HG03095 (cell line): ENCODE data around the gene USB1.

Experiments used
- ATAC-seq: cut with Tn5 transposase; IDR thresholded peaks from one replicate; pipeline ENCODE4 v1.9.1; 2021; ENCODE audit warnings: moderate library complexity; ENCODE audit not compliant: unreplicated experiment

Gene USB1

DNA sequence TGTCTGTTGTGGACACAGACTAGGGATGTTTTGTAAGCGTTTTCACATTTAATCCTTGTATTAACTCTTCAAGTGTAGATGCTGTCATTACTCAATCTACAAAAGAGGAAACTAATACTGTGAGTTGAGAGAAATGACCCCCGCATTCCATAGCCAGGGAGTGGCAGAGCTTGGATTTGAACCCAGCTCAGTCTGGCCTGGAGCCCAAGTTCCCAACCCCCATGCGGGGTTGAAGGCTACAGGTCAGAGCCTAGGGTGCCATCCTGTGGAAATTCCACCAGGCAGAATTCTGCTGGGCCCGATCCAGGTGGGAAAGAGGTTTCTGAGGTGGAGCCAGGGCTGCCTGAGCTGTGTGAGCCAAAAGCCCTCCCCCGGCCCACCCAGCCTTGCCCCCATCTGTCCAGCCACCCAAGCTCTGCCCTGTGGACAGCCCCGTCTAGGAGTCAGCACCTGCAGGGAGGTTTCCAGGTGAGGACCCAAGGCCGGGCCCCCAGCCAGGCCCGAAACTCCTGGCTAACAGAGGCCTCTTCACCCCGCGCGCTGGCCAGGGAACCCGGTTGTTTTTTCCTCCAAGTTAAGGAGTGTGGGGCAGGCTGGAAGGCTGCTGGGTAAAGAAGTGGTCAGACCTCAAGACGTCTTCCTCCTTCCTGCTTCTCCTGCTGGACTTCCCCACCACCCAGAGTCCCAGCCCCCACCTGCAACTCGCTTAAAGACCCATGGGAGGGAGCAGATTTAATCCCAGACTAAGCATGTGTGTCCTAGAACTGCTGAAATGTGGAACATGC is 30.0 kb downstream of the USB1 start:
- ATAC-seq, result no peak

DNA sequence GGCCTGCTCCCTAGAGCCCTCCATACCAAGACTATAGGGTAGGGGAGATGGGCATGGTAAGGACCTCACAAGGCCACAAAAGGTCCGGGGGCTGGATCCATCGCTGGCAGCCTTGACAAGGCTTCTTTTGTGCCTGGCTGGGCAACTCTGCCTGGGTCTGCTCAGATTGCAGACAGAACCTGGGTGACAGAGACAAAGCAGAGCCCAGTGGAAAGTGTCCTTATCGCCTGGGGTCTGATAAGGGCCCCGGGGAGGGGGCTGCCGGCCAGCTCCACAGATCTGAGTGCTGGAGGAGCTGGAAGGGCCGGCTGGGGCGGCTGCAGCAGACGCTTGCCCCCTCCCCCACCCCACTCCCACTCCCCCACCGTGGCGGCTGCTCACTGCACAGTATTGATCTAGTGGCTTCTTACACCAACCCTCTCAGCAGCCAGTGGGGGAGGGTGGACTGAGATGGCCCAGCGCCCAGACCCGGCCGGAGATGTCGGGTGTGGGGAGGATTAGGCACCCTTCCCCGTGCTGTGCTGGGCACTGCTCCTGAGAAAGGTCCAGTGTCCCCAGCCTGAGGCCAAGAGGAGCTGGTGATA is 31.6 kb downstream of the USB1 start:
- no peak for ATAC-seq

DNA sequence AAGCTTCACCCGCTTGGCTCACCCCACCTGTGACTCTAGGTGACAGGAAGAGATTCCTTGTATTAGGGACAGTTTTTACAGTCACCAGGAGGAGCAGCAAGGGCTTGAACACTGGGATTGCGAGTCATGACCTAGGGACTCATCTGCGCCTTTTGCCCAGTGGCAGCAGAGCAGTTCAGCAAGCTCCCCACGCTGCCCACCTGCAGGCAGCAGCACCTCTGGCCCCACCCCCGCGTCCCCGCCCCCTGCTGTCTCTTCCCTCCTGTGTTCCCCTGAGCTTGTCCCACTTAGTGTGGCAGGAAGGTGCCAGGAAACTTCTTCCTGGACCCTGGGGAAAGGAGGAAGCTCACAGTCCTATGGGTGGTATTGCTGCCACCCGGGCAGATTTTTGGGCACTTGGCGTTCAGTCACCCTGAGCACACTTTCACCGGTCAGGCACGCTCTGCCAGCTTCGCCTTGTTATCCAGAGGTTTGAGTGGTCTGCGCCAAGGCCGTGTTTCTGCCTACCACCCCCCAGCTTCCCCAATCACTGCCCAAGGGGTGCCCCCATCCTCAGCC is 33.0 kb downstream of the USB1 start:
- ATAC-seq, result no peak

DNA sequence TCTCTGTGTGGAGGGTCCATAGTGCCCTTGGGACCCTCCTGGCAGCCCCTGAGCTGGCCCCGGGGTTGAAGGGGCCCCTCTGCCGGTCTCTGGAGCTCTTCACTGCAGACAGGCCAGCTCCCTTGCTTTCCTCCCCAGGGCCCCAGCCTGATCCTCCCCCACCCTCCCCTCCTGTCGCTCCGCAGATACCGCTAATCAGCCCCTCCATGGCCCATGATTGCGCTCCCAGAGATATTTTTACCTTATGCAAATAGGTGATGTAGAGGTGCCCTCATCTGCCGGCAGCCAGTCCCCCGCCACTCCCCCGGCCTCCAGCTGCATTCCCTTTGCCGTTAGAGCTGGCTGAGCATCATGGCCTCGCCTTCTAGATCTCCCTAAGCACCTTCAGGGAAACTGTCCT is 33.6 kb downstream of the USB1 start:
- no peak for ATAC-seq

DNA sequence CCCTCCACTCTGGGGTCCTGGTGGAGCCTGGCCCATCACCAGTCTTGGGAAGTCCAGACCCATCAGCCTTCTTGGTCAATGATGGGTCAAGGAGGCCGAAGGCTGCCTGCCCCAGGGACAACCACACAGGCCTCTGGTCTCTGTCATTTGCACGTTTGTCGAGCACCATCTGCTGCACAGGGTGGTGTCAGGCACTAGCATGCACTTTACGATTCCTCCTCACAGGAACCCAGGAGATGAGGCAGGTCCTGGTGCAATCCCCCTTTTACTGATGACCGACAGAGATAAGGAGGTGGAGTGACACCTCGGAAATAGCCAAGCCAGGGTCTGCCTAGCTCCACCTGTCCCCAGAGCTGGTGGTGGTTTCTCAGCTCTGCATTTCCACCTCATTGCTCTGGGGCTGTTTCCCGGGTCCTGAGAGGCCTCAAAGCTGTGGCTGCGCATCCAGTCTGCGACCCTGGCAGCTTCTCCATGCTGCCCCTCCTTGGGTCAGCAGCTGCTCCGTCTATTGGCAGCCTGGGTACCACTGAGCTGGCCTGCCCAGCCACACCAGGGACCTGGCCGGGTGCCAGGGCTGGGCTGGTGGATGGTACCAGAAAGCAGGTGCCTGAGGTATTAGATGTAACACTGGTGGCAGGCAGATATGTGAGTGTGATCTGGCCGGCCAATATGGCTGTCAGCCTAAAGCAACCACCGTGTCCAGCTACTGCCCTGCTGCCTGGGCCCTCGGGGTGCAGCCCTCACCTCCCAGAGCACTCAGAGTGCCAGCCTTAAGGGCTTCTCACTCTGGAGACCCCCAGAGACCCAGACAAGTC is 34.4 kb downstream of the USB1 start:
- ATAC-seq, result no peak

DNA sequence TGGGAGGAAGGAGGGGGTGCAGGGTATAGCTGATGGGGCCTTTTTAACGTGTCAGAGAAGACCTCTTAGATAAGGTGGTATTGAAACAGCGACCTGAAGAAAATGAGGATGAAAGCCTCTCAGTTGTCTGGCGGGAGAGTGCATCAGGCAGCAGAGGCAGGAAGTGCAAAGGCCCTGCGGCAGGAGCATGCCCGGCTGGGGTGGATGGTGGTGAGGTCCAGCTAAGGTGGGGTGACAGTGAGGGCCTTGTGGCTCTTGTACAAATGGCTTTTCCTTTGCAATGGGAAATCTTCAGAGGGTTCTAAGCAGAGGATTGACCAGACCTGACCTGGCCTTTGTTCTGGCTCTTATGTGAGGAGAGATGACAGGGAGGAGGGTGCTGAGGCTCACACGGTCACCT is 35.7 kb downstream of the USB1 start:
- ATAC-seq, result no peak

DNA sequence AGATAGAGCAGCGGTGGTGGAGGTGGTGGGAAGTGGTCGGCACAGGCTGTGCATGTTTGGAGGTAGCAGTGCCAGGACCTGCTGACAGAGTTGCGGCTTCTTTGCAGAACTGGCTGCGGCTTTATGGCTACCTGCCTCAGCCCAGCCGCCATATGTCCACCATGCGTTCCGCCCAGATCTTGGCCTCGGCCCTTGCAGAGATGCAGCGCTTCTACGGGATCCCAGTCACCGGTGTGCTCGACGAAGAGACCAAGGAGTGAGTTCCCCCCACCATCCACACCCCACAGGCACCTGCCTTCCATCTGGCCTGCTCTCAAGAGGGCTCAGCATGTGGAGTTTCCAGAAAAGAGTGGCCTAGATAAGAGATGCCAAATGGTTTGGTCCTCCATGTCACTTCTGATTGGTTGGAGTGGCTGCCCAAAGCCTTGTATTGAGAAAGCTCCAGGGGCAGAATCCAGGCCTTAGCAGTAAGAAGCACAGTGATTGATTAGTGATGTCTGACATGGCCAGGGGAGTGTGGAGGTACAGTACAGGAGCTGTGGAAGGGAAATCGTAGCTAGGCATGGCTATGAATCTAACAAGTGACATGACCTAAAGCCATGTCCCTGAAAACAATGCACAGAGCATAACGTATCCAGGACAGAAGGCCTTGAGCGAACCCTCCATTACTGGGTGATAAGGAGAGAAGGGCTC is 36.3 kb downstream of the USB1 start:
- ATAC-seq, result no peak

DNA sequence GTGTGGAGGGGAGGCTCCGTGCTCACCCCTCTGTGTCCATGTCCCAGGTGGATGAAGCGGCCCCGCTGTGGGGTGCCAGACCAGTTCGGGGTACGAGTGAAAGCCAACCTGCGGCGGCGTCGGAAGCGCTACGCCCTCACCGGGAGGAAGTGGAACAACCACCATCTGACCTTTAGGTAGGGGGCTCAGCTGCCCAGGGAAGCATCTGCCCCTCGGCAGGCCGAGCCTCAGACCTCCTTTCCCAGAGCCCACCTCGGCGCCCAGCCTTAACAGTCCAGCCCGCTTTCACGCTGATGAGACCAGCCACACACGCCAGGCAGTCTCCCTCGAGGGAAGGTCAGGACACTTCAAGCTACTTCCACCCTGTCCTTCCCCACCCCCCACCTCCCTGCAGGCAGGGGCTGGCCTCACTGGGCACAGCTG is 37.0 kb downstream of the USB1 start:
- no peak for ATAC-seq

DNA sequence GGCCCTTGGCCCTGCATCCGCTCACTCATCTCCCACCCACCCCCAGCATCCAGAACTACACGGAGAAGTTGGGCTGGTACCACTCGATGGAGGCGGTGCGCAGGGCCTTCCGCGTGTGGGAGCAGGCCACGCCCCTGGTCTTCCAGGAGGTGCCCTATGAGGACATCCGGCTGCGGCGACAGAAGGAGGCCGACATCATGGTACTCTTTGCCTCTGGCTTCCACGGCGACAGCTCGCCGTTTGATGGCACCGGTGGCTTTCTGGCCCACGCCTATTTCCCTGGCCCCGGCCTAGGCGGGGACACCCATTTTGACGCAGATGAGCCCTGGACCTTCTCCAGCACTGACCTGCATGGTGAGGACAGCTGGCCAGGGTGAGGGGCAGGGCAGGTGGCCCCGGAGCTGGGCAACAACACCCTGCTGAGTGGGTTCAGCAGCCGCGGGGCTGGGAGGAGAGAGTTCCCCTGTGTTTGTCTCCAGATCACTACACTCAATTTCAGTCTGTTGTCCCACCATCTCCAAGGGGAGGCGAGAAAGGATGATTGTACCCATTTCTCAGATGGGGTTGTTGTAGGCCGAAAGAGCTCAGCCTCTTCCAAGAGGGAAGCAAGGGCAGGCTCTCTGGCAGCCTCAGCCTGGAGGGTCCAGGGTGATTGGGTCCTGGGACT is 38.8 kb downstream of the USB1 start:
- no peak for ATAC-seq

DNA sequence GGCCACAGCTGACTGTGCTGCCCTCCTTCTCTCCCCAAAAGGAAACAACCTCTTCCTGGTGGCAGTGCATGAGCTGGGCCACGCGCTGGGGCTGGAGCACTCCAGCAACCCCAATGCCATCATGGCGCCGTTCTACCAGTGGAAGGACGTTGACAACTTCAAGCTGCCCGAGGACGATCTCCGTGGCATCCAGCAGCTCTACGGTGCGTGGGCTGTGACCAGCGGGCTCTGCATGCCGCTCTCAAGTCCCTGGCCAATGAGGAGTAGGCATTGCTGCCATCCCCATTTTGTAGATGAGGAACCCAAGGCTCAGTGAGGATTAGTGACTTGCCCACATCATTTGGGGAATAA is 39.3 kb downstream of the USB1 start:
- no peak for ATAC-seq

DNA sequence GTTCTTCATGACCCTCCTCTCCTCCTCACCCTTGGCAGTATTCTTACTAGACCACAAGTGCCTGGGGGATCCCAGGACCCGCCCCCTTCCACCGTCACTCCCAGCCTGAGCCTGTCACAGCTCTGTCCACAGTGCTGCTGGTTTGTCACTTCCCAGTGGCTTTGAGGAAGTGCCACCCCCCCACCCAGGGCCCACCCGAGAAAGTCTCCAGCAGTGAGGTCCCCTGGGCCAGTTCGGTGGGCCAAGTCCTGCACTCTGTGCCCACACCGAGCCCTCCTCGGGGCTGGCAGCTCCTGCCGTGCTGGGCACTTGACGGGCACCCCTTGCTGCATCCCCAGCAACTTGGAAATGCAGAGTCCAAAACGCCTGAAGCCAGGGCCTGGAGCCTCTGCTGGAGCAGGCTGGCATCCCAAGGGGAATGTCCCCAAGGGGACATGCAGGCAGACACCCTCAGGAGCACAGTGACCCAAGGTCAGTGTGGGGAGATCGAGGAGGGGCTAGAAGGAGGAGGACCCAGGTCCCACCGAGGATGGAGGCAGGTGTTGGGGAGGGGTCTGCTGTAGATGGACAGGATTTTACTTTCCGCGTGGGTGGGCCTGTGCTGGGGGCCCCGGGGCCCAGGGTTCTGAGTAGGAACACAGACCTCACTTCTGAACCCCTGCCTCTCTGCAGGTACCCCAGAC is 39.9 kb downstream of the USB1 start:
- ATAC-seq, result no peak

DNA sequence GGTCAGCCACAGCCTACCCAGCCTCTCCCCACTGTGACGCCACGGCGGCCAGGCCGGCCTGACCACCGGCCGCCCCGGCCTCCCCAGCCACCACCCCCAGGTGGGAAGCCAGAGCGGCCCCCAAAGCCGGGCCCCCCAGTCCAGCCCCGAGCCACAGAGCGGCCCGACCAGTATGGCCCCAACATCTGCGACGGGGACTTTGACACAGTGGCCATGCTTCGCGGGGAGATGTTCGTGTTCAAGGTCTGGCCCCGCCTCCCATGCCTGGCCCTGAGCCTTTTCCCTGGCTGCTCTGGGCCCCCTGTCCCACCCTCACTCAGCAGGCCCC is 40.4 kb downstream of the USB1 start:
- no peak for ATAC-seq

DNA sequence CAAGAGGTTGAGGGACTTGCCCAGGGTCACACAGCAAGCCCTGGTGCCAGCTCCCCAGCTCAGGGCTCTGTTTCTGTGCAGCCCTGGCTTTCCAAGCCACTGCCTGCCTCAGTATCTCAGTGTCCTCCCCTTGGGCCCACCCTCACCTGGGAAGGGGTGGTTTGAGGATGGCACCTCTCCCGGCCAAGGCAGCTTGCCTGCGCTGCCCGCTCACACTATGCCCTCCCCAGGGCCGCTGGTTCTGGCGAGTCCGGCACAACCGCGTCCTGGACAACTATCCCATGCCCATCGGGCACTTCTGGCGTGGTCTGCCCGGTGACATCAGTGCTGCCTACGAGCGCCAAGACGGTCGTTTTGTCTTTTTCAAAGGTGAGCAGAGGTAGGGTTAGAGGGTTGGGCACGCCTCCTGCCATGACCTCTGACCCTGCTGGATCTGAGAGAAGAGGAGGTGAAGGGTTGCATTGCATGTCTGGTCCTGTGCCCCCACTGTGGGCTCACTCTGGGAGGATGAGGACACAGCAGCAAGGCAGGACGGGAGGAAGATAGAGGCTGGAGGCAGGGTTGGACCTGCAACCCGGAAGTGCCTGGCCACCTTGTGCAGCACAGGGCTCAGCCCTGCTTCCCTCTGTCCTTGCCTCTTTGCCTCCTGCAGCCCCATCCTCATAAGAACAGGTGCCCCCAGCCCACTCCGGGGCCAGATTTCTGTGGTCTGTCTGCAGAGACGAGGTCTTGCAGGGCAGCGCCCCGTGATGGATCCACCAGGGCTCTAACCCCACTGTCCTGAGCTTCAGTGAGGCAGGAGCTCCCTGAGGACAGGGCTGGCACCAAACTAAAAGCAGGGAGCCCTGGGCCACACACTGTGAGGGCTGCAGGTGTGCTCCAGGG is 41.0 kb downstream of the USB1 start:
- ATAC-seq, result no peak

DNA sequence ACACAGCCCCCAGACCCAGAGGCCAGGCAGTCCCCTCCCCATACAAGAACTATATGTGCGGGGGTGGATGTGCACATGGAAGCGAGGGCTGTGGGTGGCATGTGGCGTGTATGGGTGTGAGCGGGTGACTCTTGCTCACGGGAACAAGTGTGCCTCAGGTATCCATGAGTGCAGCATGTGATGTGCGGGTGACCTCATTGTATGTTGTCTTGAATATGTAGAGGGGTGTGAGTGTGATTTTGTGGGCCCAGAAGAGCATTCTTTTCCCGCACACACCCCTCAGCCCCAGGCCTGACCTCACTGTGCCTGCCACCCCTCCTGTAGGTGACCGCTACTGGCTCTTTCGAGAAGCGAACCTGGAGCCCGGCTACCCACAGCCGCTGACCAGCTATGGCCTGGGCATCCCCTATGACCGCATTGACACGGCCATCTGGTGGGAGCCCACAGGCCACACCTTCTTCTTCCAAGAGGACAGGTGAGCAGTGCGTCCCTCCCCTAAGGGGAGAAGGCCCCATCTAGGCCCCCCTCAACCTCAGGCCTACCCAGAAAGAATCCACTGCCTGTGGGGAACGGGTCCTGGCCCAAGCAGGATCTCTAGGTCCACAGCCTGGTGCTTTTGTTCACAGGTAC is 41.8 kb downstream of the USB1 start:
- no peak for ATAC-seq

DNA sequence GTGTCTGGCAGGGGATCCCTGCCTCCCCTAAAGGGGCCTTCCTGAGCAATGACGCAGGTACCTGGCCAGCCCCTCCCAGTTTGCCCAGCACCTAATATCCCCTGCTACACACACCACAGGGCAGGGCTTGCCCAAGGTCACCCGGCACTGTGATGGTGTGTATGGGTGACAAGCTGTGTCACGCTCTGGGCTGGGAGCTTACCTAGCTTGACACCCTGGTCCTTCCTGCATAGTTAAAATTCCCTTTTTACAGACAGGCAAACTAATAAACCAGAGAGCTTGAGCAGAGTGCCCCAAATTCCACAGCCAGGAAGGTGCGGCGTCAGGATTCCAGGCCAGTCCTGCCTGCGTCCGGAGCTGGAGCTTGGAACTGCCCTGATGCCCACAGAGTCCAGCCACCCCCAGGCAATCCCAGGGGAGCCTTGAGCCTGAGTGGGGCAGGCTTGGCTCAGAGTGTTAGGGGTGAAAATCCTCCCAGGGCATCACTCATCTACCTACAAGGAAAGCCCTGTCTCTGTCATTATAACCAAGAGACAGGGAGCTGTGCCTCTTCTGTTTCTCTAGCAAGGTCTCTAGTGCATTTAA is 42.5 kb downstream of the USB1 start:
- ATAC-seq, result no peak

DNA sequence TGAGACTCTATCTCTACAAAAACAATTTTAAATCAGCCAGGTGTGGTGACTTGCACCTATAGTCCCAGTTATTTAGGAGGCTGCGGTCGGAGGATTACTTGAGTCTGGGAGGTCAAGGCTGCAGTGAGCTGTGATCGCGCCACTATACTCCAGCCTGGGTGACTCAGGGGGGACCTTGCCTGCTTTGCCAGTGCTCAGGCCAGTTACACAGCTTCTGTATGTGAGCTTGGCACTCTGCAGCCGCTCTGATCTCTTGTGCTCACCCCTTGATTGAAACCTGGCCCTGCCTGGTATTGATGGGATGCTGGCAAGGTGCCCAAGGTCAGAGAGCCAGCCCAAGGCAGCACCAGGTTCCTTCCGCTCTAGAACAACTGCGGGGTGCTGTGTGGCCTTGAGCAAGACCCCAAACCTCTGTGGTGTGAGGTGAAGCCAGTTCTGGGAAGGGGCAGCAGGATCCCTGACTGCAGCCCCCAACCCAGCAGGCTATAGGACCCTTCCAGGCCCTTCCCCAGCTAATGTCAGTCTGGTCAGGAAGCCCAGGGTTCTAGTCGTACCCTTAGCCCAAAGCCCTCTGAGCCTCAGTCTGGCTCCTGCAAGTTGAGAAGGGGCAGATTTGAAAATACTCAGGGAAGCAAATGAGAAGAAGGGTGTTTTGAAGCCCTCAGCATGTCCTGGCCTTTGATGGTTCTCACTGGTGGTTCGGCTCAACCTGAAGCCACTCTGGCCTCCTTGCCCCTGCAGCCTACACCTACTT is 43.2 kb downstream of the USB1 start:
- ATAC-seq, result no peak

DNA sequence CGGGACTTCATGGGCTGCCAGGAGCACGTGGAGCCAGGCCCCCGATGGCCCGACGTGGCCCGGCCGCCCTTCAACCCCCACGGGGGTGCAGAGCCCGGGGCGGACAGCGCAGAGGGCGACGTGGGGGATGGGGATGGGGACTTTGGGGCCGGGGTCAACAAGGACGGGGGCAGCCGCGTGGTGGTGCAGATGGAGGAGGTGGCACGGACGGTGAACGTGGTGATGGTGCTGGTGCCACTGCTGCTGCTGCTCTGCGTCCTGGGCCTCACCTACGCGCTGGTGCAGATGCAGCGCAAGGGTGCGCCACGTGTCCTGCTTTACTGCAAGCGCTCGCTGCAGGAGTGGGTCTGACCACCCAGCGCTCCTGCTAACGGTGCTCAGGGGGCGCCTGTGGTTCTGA is 43.9 kb downstream of the USB1 start:
- ATAC-seq, result no peak
